DMS114 treated with DMSO at 0.1 percent for 48 hours (cell line): ENCODE measurements around the gene RIOK2.

Source experiments
- DNase-seq: peaks from one replicate; lab custom pipeline; 2025; ENCODE audit not compliant: unreplicated experiment; lab: John Stamatoyannopoulos, UW

RIOK2 gene

DNA sequence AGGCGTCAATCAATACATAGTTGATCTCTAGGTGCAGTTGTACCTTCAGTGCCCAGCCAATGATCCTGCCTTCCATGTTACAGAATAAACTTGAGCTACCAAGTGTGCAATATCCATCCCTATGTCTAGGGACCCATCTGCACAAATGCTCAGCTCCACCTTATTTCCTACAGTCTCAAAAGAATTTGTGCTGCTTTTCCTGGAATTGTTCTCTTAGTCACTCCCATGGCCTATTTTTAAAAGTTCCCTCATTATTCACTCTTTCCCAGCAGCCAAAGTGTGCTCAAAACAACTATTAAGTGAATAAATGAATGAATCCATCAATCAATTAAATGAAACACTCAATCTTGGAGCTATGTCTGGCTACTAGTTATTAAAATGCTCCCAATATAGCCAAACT lies 55.3 kb downstream of the RIOK2 start:
- DNase-seq, result no peak

DNA sequence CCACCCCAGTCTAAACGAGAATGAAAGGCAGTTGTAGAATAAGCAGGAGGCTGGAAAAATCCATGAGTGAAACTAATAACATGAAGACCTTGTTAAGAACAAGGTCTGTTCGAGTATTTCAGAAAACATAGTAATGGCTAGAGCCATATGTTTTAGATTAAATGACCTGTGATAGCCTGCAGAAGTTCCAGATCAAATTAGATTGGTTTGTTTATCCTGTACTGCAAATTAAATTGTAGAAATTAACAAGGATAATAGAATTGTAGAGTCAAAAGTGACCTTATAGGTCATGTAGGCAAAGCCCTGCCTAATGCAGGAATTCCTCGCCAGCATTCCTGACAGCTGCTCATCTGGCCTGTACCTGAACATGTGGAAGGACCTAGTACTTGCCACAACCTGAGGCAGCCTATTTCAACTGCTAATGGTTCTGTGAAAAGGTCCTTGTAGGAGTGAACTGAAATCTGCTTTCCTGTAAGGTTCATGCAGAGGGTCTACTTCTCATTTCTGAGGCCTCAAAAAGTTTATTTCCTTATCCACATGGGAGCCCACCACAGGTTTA lies 57.8 kb downstream of the RIOK2 start:
- no peak for DNase-seq

DNA sequence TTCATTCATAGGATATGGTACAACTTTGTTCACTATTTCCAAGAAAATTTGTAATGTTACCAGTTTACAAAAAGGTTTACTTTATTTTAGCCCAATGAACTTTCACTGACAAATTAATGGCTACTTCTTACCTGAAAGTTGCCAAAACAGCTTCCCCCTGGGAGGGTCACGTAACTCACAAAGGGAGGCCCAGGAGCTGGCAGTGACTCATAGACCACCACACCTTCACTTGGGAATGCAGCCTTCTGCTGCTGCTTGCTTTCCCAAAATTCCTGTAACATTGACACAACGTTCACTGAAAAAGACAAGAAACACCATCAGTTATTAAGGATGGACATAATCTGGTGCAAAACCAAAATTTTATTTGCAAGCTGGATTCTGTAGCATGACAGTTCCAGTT lies 58.7 kb downstream of the RIOK2 start:
- DNase-seq, result no peak

DNA sequence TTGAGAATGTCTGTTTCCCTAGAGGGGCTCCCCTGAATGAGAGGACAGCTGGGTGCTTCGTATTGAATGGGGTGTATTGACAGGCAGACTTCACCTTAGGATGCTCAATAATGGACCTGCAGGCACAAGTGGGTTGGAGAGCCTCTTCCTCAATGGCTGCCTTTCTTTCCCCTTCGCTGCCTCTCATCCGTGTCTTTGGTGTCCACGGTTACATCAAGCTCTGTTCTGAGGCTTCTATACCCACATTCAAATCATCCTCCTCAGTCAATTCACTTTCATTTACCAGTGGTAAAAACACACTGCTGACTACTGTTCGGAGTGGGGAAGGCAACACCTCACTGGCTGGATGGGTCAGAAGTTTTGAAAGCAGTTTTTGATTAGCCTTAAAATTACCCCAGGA lies 61.2 kb downstream of the RIOK2 start:
- DNase-seq, result no peak

DNA sequence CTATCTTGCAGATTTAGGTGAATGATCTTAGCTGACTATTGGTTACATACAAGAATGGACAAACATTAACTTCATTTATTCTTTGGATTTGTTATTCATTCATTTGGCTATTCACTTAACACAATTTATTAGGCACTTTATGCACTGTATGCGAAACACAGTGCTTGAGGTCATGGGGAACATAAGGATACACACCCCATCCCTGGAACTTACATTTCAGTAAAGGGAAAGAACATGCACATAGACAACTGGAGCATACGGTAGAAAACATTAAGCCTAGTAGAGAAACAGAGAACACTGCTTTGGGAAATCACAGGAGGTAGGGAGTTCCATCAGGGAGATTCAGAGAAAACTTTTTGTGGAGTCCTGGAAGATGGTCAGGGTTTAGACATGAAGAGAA lies 62.9 kb downstream of the RIOK2 start:
- DNase-seq, result no peak

DNA sequence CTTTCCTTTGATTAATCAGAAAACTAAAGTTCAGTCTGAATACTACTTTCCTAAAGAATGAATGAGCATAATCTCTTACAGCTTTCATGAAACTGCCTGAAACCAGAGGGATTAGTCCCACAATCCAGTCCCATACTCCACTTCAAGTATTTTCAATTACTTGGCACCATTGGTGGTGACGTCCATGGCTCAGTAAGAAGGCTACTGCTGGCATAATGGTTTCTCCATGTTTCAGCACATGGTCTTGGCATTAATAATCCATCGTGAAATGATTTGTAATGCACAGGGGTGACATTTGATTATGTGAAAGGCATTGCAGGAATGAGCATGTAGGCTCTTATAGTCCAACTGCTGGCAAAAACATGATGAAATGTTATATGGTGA lies 64.0 kb downstream of the RIOK2 start:
- no peak for DNase-seq

DNA sequence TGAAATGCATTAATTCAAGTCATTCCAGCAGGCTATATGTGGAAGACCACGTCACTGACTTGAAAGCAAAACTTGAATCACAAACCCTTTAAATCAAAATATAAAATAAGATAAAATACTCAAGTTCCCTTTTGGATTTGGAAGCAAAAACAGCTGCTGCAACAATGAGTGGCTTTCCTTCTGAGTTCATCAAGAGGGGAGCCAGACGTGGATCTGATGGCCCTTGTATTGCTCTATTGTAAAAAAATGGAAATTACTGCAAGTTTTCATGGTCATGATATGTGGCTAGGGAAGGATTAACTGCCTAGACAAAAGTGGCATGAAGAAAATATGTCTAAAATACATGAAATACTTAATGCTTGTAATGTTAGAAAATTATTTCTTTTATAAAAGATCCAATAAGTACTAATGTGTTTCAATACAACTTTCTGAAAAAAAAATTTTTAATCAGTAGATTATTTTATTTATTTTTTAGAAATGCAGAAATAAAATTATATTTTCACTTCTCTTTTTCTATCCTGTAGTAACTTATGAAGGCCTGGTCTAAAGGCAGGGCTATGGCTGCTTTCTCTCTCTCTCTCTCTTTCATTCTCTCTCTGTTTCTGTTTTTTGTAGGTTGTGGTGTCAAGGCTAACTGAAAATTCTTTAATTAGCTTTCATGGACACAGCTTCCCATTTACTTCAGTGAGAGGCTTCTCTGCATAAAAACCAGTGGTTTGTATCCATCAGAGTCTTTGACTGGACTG lies 64.6 kb downstream of the RIOK2 start:
- no peak for DNase-seq

DNA sequence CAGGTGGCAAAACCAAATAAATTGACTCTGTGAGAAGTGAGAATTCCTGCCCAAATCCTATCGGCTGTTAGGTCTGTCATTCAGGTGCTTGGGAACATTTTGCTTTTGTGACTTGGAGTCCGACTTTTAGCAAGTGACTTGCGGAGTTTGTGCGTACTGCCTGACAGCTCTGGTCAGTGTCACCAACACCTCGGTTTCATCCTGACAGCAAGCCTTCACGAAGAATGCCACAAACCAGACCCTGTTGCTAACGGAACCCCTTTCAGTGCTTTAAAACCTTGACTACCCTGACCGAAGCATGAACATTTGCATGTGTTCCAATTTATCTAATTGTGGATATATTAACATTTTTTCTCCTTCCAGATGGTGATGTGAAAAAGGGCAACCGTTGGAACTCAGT lies 67.1 kb downstream of the RIOK2 start:
- DNase-seq, result no peak

DNA sequence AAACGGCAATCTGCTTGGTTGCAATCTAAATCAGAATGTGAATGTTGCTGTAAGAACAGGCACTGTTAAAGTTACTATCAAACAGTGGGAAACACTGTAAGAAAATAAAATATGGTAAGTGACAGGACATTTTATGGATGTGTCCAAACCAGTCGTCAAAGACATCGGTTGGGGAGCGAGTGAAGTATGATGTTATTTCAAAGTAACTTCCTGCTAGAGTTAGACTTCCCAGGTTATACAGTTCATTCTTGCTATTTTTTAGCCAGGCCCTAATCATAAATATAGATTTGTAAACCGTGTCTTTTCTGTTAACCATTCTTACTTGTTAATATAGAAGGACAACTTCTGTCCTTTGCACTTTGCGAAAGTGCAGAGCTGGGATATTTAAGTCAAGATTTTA lies 70.8 kb downstream of the RIOK2 start:
- DNase-seq, result no peak

DNA sequence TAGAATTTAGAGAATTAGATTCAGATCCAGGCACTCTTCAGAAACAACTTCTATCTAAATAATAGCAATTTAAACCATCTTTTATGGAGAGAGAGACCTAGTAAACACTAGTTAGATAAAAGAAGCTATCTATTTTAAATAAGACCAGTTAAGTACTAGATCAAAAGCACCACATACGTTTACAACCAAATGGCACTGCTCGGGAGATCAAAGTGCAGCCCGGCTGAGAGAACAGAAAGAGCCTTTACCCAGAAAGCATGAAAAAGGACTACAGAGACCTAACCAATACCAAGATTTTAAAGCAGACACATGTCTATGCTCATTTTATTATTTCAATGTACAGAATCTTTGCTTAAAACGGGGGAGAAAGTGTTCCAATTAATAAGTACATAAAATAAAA lies 71.4 kb downstream of the RIOK2 start:
- DNase-seq, result no peak

DNA sequence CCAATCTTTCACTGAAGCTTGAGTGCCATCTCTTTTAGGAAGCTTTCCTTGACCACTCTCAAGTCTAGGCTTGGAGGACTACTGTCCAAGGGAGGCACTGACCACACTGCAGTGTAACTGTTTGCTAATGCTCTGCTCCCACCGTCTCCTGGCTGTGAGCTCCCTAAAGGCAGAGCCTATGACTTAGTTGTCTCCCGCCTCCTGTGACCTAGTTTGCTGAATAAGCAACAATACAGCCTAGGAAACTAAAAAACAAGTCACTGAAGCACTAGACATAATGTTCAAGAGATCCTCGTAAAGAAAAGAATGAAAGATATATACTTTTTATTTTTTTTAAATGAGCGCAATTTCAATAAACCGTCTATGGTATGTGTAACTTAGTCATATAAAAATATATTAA lies 72.0 kb downstream of the RIOK2 start:
- no peak for DNase-seq
